Measurements from ENCODE around the gene GTF3C5. TPM values are rescaled to one million over a fixed set of nuclear protein-coding genes. Genes with fewer than 3 reads are reported as not detected.
"Not testable (repeated sequence)": the region's sequence is repeated elsewhere in the genome, so short reads cannot be mapped to it uniquely, and the experiment has no call there.

GTF3C5 gene
- total RNA-seq, 1 donor from 2014 or later: 83.6 TPM

DNA sequence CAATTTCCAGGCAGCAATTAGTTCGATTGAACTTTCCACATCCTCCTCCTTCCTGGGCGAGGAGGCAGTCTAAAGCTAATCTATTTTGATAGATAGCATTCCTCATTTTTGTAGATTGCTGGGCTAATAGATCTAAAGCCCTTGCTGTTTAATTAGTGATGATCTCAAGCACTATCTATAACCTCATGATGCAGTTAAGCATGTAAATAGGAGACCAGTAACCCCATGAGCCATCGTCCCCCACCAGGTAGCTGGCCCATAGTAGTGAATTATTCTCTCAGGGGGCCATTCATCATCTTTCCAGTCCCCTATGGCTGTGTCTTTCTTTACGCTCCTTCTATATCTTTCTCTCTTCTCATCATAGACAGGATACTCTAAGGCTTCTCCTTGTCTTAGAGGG is 45.9 kb downstream of the GTF3C5 start:
- no peak for DNase-seq (ENCODE audit: extremely low spot score, unreplicated experiment)
- Mint-ChIP-seq H3K36me3 (no peaks in the 10 kb centered on the region), H3K27ac (no peak overlapping the region), H3K4me1 (ENCODE audit: unreplicated experiment) (no peaks in the 10 kb centered on the region), H3K9me3 (no peaks in the 10 kb centered on the region), H3K4me3 (no peak overlapping the region), H3K27me3 (peaks cover 6% of the 10 kb centered on the region)
- TF ChIP-seq, protein P1, sequence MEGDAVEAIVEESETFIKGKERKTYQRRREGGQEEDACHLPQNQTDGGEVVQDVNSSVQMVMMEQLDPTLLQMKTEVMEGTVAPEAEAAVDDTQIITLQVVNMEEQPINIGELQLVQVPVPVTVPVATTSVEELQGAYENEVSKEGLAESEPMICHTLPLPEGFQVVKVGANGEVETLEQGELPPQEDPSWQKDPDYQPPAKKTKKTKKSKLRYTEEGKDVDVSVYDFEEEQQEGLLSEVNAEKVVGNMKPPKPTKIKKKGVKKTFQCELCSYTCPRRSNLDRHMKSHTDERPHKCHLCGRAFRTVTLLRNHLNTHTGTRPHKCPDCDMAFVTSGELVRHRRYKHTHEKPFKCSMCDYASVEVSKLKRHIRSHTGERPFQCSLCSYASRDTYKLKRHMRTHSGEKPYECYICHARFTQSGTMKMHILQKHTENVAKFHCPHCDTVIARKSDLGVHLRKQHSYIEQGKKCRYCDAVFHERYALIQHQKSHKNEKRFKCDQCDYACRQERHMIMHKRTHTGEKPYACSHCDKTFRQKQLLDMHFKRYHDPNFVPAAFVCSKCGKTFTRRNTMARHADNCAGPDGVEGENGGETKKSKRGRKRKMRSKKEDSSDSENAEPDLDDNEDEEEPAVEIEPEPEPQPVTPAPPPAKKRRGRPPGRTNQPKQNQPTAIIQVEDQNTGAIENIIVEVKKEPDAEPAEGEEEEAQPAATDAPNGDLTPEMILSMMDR (conservative IDR thresholded peaks at IDR 0.05): no peak

DNA sequence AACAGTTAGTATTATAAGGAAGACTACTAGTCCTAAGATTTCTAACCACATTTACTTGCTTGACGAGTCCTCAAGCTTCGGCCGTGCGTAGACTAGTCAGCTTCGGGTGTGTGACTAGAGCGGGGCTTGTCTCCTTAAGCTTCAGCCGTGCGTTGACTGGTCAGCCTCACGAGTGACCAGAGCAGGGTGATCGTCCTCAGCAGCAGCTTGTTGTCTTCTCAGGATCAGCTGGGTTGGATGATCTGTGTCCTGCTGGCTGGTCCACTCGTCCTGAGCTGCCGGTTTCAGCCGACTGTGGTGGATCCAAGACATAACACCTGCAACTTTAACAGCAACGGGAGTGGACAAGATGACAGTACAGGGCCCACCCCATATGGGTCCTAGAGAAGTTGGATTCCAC is 47.7 kb downstream of the GTF3C5 start:
- TF ChIP-seq, protein P1 (conservative IDR thresholded peaks at IDR 0.05): no peak
- Mint-ChIP-seq H3K9me3 (no peaks in the 10 kb centered on the region), H3K27ac (no peak overlapping the region), H3K4me3 (no peak overlapping the region), H3K4me1 (ENCODE audit: unreplicated experiment) (no peaks in the 10 kb centered on the region), H3K27me3 (peaks cover 6% of the 10 kb centered on the region), H3K36me3 (no peaks in the 10 kb centered on the region)
- DNase-seq (ENCODE audit: extremely low spot score, unreplicated experiment): no peak

DNA sequence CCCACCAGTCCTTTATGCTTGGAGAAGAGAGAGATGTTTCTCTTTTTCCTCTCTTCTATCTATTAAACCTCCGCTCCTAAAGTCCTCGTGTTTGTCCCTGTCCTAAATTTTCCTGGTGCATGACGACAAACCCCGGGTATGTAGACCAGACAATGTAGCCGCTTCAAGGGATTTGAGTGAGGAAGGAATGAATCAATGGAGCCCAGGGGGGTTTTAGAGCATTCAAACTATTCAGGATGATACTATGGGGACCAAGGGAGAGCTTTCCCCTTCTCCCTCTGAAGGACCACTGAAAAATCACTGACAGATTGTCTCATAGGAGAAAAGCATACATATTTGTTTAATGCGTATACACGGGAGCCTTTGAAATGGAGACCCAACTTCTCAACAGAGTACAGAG is 49.4 kb downstream of the GTF3C5 start:
- Mint-ChIP-seq H3K4me3 (no peak overlapping the region), H3K27ac (no peak overlapping the region), H3K4me1 (ENCODE audit: unreplicated experiment) (no peaks in the 10 kb centered on the region), H3K9me3 (no peaks in the 10 kb centered on the region), H3K36me3 (no peaks in the 10 kb centered on the region), H3K27me3 (peaks cover 6% of the 10 kb centered on the region)
- DNase-seq (ENCODE audit: extremely low spot score, unreplicated experiment): no peak
- TF ChIP-seq, protein P1 (conservative IDR thresholded peaks at IDR 0.05): no peak

DNA sequence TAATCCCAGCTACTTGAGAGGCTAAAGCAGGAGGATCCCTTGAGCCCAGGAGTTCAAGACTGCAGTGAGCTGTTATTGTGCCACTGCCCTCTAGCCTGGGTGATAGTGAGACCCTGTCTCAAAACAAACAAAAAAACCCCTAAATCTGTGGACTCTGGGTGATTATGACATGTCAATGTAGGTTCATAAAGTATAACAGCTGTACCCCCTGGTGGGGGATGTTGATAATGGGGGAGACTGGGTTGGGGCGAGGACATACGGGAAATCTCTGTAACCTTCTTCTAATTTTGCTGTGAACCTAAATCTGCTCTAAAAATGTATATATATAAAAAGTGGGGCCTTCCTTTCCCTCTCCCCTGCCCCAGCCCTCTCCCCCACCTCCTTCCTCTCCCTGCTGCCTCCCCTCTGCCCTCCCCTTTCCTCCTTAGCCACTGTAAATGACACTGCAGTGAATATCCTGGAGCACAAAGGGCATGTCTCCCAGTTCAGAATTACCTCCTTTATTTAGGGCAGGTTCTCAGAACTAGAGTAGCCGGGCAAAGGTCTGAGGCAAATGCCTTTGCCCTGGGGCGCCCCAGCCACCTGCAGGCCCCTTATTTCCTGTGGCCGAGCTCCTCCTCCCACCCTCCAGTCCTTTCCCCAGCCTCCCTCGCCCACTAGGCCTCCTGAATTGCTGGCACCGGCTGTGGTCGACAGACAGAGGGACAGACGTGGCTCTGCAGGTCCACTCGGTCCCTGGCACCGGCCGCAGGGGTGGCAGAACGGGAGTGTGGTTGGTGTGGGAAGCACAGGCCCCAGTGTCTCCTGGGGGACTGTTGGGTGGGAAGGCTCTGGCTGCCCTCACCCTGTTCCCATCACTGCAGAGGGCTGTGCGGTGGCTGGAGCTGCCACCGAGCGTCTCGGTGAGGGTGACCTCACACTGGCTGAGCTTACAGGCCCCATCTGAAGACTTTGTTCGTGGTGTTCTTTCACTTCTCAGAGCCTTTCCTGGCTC is 50.3 kb downstream of the GTF3C5 start:
- not testable (repeated sequence) for H3K9me3 Mint-ChIP-seq; H3K4me3 Mint-ChIP-seq; DNase-seq (ENCODE audit: extremely low spot score, unreplicated experiment); H3K4me1 Mint-ChIP-seq (ENCODE audit: unreplicated experiment); H3K36me3 Mint-ChIP-seq; H3K27me3 Mint-ChIP-seq; H3K27ac Mint-ChIP-seq

DNA sequence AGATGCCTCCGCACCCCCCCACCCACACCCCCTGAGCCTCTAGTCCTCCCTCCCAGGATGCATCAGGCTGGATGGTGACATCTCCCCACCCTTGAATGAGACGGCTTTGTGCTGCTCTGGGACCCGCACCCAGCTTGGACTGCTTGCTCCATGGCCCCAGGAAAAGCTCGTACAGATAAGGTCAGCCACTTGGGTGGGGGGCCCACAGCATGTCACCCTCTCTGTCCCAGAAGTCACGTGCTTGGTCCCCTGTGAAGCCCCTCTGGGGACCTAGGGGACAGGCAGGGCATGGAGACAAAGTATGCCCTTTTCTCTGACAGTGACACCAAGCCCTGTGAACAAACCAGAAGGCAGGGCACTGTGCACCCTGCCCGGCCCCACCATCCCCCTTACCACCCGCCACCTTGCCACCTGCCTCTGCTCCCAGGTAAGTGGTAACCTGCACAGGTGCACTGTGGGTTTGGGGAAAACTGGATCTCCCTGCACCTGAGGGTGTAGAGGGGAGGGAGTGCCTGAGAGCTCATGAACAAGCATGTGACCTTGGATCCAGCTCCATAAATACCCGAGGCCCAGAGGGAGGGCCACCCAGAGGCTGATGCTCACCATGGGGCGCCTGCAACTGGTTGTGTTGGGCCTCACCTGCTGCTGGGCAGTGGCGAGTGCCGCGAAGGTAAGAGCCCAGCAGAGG is 51.3 kb downstream of the GTF3C5 start:
- DNase-seq (ENCODE audit: extremely low spot score, unreplicated experiment); H3K36me3 Mint-ChIP-seq: not testable (repeated sequence)

DNA sequence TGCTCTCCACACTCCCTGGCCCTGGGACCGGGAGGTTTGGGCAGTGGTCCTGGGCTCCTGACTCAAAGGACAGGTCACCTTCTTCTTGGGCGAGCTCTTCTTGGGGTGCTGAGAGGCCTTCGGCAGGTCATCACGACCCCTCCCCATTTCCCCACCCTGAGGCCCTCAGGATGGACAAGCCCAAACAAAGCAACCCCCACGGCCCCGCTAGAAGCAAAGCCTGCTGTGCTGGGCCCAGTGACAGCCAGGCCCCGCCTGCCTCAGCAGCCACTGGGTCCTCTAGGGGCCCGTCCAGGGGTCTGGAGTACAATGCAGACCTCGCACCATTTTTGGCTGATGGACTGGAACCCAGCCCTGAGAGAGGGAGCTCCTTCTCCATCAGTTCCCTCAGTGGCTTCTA is 52.9 kb downstream of the GTF3C5 start:
- not testable (repeated sequence) for H3K4me3 Mint-ChIP-seq; DNase-seq (ENCODE audit: extremely low spot score, unreplicated experiment); H3K36me3 Mint-ChIP-seq; H3K9me3 Mint-ChIP-seq; H3K27ac Mint-ChIP-seq; H3K4me1 Mint-ChIP-seq (ENCODE audit: unreplicated experiment); H3K27me3 Mint-ChIP-seq

More for the DNA sequence above, 51.3 kb downstream of the GTF3C5 start:
- H3K27ac Mint-ChIP-seq; H3K9me3 Mint-ChIP-seq; H3K4me3 Mint-ChIP-seq; H3K4me1 Mint-ChIP-seq (ENCODE audit: unreplicated experiment); H3K27me3 Mint-ChIP-seq: not testable (repeated sequence)

DNA sequence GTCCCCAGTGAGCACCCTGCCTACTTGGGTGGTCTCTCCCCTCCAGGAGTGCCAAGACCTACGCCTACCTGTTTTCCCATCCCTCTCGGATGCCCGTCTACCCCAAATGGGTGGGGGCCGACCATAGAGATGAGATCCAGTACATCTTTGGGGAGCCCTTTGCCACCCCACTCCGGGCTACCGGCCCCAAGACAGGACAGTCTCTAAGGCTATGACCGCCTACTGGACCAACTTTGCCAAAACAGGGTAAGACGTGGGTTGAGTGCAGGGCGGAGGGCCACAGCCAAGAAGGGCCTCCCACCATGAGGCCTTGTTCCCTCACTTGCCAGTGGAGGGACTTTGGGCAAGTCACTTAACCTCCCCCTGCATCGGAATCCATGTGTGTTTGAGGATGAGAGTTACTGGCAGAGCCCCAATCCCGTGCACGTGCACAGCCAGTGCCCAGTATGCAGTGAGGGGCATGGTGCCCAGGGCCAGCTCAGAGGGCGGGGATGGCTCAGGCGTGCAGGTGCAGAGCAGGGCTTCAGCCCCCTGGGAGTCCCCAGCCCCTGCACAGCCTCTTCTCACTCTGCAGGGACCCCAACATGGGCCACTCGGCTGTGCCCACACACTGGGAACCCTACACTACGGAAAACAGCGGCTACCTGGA is 55.5 kb downstream of the GTF3C5 start:
- not testable (repeated sequence) for H3K27ac Mint-ChIP-seq; H3K27me3 Mint-ChIP-seq; H3K36me3 Mint-ChIP-seq; H3K9me3 Mint-ChIP-seq; H3K4me1 Mint-ChIP-seq (ENCODE audit: unreplicated experiment); DNase-seq (ENCODE audit: extremely low spot score, unreplicated experiment); H3K4me3 Mint-ChIP-seq

Data from type B pancreatic cell (in vitro differentiated cells).